Activated CD4-positive, alpha-beta T cell treated with anti-CD3 and anti-CD28 coated beads, Interleukin-2, amount 10 ng/mL, durations not matched to agents 7 days and 5 days (primary cell): ENCODE measurements around the gene SLC4A8. TPM values are rescaled to one million over a fixed set of nuclear protein-coding genes. Genes with fewer than 3 reads are reported as not detected.
A peak's percentile ranks its signal among the peaks of the same experiment; 100 is the strongest.

Experiments used
- CTCF ChIA-PET: fragments of 350-600 bp; sonication (Branson Sonifier 250); formaldehyde crosslinking; loops from one replicate; lab custom pipeline; 2021; ENCODE audit warnings: antibody characterized with exemption; lab: Charles Lee
- POLR2A ChIA-PET: fragments of 350-600 bp; sonication (Branson Sonifier 250); formaldehyde crosslinking; loops from one replicate; lab custom pipeline; 2021; ENCODE audit warnings: antibody characterized with exemption; lab: Charles Lee
- DNase-seq: peaks from one replicate; pipeline ENCODE4 v3.0.0-alpha.2; 2020
- H3K27ac Mint-ChIP-seq: one replicate; pipeline ENCODE4 v1.8.0; 2021; ENCODE audit warnings: mild to moderate bottlenecking, moderate library complexity, mixed read lengths
- H3K27me3 Mint-ChIP-seq: one replicate; pipeline ENCODE4 v1.8.0; 2021; ENCODE audit warnings: mixed read lengths
- H3K36me3 Mint-ChIP-seq: one replicate; pipeline ENCODE4 v1.8.0; 2021; ENCODE audit warnings: low read depth, mixed read lengths
- H3K4me1 Mint-ChIP-seq: one replicate; pipeline ENCODE4 v1.8.0; 2021; ENCODE audit warnings: mixed read lengths
- H3K4me3 Mint-ChIP-seq: one replicate; pipeline ENCODE4 v1.8.0; 2021; ENCODE audit warnings: mild to moderate bottlenecking, moderate library complexity, mixed read lengths
- H3K9me3 Mint-ChIP-seq: one replicate; pipeline ENCODE4 v1.8.0; 2021; ENCODE audit warnings: mixed read lengths
- total RNA-seq, 2 experiments: library from RNA; stranded (reverse); gene quantifications; one replicate each; pipeline ENCODE4 v1.2.3, GENCODE V29; 2021

Gene SLC4A8
- total RNA-seq, 2 experiments from 2014 or later, result 2.9 to 4.4 TPM

GRCh38 chr12:51388846-51389245, 35.8 kb upstream of the SLC4A8 start:
- peaks cover 68% of the 10 kb centered on the region for H3K4me1 Mint-ChIP-seq

GRCh38 chr12:51389302-51389999, 35.2 kb upstream of the SLC4A8 start:
- no peaks in the 10 kb centered on the region for H3K27me3 Mint-ChIP-seq
- peaks cover 68% of the 10 kb centered on the region for H3K4me1 Mint-ChIP-seq
- CTCF ChIA-PET, result interaction anchor here (0.8 kb wide), 1 partner anchor 18 kb away, joined by 4 read pairs; no protein-coding TSS in a partner anchor
- POLR2A ChIA-PET, result interaction anchor here (0.6 kb wide), 1 partner anchor 66 kb away, joined by 3 read pairs; no protein-coding TSS in a partner anchor
- DNase-seq, result no peak
- H3K9me3 Mint-ChIP-seq, result no peaks in the 10 kb centered on the region
- peak overlapping the region; percentile 43 for H3K27ac Mint-ChIP-seq
- H3K36me3 Mint-ChIP-seq, result peaks cover 2% of the 10 kb centered on the region
- peak overlapping the region; percentile 31 for H3K4me3 Mint-ChIP-seq

More at GRCh38 chr12:51388846-51389245, 35.8 kb upstream of the SLC4A8 start:
- Mint-ChIP-seq H3K27ac (no peak overlapping the region), H3K36me3 (peaks cover 4% of the 10 kb centered on the region), H3K27me3 (no peaks in the 10 kb centered on the region), H3K9me3 (no peaks in the 10 kb centered on the region), H3K4me3 (no peak overlapping the region)
- ChIA-PET POLR2A (no interaction called here), CTCF (interaction anchor here (0.8 kb wide), 1 partner anchor 17 kb away, joined by 4 read pairs; no protein-coding TSS in a partner anchor)
- DNase-seq, result no peak

DNA sequence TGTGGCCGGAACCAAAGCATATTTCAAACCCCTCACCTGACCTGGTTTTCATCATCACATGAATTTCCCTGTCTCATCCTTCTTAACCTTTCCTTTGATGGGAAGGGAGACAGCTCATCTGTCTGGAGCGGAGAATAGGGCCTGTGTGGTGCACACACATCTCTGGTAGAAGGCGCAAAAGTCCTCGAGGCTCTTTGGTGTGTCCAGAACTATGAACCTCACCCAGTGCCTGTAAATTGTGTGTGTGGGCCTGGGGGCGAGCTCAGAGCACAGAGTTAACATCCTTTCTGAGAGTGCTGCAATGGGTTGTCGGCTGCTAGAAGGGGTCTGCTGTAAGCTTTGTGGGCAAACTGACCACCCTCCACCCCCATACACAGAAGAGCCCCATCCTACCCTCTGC, 34.2 kb upstream of the SLC4A8 start:
- CTCF ChIA-PET, result interaction anchor here (1.5 kb wide), 1 partner anchor 21 kb away, joined by 3 read pairs; no protein-coding TSS in a partner anchor

GRCh38 chr12:51390891-51391282, 33.7 kb upstream of the SLC4A8 start:
- no peaks in the 10 kb centered on the region for H3K9me3 Mint-ChIP-seq
- H3K36me3 Mint-ChIP-seq, result peaks cover 2% of the 10 kb centered on the region
- peak overlapping the region; percentile 89 for H3K4me3 Mint-ChIP-seq
- H3K27me3 Mint-ChIP-seq, result no peaks in the 10 kb centered on the region
- peaks cover 78% of the 10 kb centered on the region for H3K4me1 Mint-ChIP-seq
- peak overlapping the region; percentile 89 for H3K27ac Mint-ChIP-seq
- DNase-seq, result peak; percentile 33
- CTCF ChIA-PET, result interaction anchor here (1.5 kb wide), 2 partner anchors 22 to 31 kb away, joined by 3 read pairs; no protein-coding TSS in a partner anchor
- POLR2A ChIA-PET, result no interaction called here

More for the DNA sequence above, 34.2 kb upstream of the SLC4A8 start:
- Mint-ChIP-seq H3K4me1 (peaks cover 76% of the 10 kb centered on the region), H3K4me3 (peak overlapping the region; percentile 89), H3K27ac (peak overlapping the region; percentile 89), H3K9me3 (no peaks in the 10 kb centered on the region), H3K36me3 (peaks cover 2% of the 10 kb centered on the region), H3K27me3 (no peaks in the 10 kb centered on the region)
- DNase-seq, result no peak
- POLR2A ChIA-PET, result no interaction called here

DNA sequence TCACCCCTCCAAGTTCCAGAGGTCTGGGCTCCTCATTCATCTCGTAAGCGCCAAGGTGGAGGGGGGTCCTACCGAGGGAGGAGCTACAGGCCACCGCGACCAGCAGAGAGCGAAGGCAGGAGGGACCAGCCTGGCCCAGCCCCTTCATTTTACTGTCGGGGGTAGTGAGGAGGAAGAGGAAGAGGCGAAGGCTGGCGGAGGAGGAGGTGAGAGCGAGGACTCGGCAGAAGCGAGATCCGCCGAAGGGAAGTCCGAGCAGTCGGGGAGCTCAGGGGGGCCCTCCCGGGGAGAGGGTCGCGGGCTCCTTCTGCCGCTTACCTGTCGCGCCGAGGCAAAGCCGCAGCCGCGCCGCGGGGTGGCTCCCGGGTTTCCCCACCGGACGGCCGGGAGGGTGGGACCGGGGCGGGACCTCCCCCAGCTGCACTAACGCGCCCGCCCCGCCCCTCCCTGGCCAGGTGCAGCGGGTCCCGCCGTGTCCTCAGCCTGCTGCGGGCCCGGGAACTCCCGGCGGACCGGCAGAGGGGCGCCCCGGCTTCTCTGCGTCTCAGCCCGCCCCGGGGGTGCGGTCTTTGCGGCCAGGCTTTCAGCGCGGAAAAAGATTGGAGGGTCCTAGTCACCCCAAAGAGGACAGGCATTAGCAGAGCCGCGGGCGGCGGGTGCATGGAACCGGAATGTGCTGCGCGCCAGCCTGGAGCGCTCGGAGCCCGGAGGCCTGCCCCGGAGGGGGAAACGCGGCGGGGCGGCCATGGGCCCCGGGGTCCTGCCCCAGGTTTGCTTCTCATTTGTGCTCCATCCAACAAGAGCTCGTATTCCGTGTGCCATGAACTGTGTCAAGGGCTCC, 33.1 kb upstream of the SLC4A8 start, which contains the start of gene GALNT6:
Gene GALNT6, minus strand, starts transcription at position 124 of the 841 bp plus-strand sequence. CDS start 11,625 bp downstream, outside the sequence.
- POLR2A ChIA-PET, result no interaction called here
- peak; percentile 71 for DNase-seq
- no peaks in the 10 kb centered on the region for H3K27me3 Mint-ChIP-seq
- peak within 1 kb of the TSS; percentile 89 for H3K27ac Mint-ChIP-seq
- no peaks in the 10 kb centered on the region for H3K9me3 Mint-ChIP-seq
- CTCF ChIA-PET, result interaction anchor here (1.5 kb wide), 2 partner anchors 22 to 32 kb away, joined by 3 read pairs; no protein-coding TSS in a partner anchor
- H3K4me3 Mint-ChIP-seq, result peak within 1 kb of the TSS; percentile 89
- H3K36me3 Mint-ChIP-seq, result peaks cover 2% of the 10 kb centered on the region
- H3K4me1 Mint-ChIP-seq, result peaks cover 79% of the 10 kb centered on the region

GRCh38 chr12:51392556-51393237, 31.9 kb upstream of the SLC4A8 start:
- CTCF ChIA-PET, result interaction anchor here (1.5 kb wide), 1 partner anchor 33 kb away, joined by 3 read pairs; no protein-coding TSS in a partner anchor
- H3K36me3 Mint-ChIP-seq, result peaks cover 2% of the 10 kb centered on the region
- H3K4me1 Mint-ChIP-seq, result peaks cover 74% of the 10 kb centered on the region
- H3K9me3 Mint-ChIP-seq, result no peaks in the 10 kb centered on the region
- POLR2A ChIA-PET, result no interaction called here
- no peaks in the 10 kb centered on the region for H3K27me3 Mint-ChIP-seq
- peak overlapping the region; percentile 76 for H3K4me3 Mint-ChIP-seq
- peak; percentile 43 for DNase-seq
- H3K27ac Mint-ChIP-seq, result peak overlapping the region; percentile 87

DNA sequence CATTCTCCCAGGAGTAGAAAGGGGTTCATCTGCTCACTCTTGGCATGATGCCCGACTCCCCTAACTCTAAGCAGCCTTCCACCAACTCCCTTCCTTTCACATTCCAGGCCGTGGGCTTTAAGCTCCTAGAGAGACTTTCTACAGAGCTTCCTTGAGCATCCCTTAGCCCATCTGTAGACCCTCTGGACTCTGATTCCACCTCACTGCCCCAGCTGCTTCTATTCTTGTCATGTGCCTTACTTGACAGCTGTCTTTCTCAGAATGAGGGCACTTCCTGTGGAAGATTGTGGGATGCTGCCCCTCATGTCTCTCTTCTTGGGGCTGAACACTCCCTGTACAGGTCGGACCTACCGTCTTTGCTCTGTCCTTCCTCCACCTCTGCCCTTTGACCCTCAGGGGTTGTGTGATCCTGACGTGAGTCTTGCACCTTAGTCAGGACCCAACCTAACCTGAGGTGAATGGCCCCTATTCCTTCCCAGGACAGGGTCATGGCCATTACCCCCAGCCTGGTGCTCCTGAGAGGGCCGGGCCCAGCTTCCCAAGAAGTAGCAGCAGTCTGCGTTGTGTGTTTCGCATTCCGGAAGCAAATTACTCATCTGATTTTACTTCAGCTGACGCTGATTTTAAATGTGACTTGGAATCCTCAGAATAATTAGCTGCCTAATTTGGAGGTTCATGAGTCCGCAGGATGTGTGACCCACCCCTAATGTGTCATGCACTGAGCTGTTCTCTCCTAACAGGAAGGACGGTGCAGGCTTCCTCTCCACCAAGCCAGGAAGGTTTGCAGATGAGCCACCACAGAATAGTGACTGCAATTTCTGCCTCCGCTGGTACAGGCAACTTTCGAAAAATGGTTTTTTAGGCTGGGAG, 30.7 kb upstream of the SLC4A8 start:
- Mint-ChIP-seq H3K36me3 (peaks cover 2% of the 10 kb centered on the region), H3K27me3 (peaks cover 4% of the 10 kb centered on the region), H3K27ac (peak overlapping the region; percentile 93), H3K4me1 (peaks cover 64% of the 10 kb centered on the region), H3K9me3 (no peaks in the 10 kb centered on the region), H3K4me3 (peak overlapping the region; percentile 76)
- ChIA-PET POLR2A (no interaction called here), CTCF (interaction anchor here (0.8 to 1.9 kb wide), 3 partner anchors 8 to 155 kb away, joined by 3 to 7 read pairs (median 3); partner anchors contain the start of gene DAZAP2)
- peak; percentile 55 for DNase-seq

- peak overlapping the region; percentile 93 for H3K27ac Mint-ChIP-seq
- peak; percentile 52 for DNase-seq
- POLR2A ChIA-PET, result interaction anchor here (0.6 kb wide), 1 partner anchor 88 kb away, joined by 5 read pairs; no protein-coding TSS in a partner anchor
- CTCF ChIA-PET, result interaction anchor here (0.9 to 1.9 kb wide), 3 partner anchors 11 to 137 kb away, joined by 3 to 7 read pairs (median 3); no protein-coding TSS in a partner anchor
- peak overlapping the region; percentile 68 for H3K4me3 Mint-ChIP-seq
- H3K9me3 Mint-ChIP-seq, result no peaks in the 10 kb centered on the region
- peaks cover 51% of the 10 kb centered on the region for H3K4me1 Mint-ChIP-seq
- peaks cover 6% of the 10 kb centered on the region for H3K27me3 Mint-ChIP-seq
- peaks cover 2% of the 10 kb centered on the region for H3K36me3 Mint-ChIP-seq
These were observed 29.1 kb upstream of the SLC4A8 start for GRCh38 chr12:51395283-51396230.

- no peak for DNase-seq
- no peak overlapping the region for H3K27ac Mint-ChIP-seq
- ChIA-PET CTCF (interaction anchor here (1.2 to 1.4 kb wide), 3 partner anchors 8 to 15 kb away, joined by 3 to 4 read pairs (median 3); no protein-coding TSS in a partner anchor), POLR2A (no interaction called here)
- peaks cover 37% of the 10 kb centered on the region for H3K4me1 Mint-ChIP-seq
- no peak overlapping the region for H3K4me3 Mint-ChIP-seq
- peaks cover 6% of the 10 kb centered on the region for H3K27me3 Mint-ChIP-seq
- H3K36me3 Mint-ChIP-seq, result no peaks in the 10 kb centered on the region
- no peaks in the 10 kb centered on the region for H3K9me3 Mint-ChIP-seq
These were observed 27.0 kb upstream of the SLC4A8 start for GRCh38 chr12:51397670-51398069.

DNA sequence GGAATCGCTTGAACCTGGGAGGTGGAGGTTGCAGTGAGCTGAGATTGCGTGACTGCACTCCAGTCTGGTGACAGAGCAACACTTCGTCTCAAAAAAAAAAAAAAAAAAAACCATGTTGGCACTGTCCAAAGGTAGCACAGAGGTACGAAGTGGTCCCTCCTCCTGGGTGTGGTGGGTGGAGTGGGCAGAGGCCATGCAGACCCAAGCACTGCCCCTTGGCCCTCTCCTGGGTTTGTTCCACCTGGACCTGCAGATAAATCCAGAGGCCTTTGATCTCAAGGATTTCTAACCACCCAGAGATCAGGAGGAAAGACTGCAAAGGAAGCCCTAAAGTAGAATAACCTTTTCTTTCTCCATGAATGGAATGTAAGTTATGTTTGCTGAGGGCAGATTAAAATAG, 24.7 kb upstream of the SLC4A8 start:
- Mint-ChIP-seq H3K36me3 (no peaks in the 10 kb centered on the region), H3K9me3 (no peaks in the 10 kb centered on the region), H3K27ac (no peak overlapping the region), H3K27me3 (peaks cover 6% of the 10 kb centered on the region), H3K4me3 (no peak overlapping the region), H3K4me1 (peaks cover 16% of the 10 kb centered on the region)
- CTCF ChIA-PET, result interaction anchor here (0.7 to 1.7 kb wide), 2 partner anchors 20 to 154 kb away, joined by 4 read pairs; no protein-coding TSS in a partner anchor
- no peak for DNase-seq
- POLR2A ChIA-PET, result no interaction called here
